Fibroblast of pulmonary artery (primary cell): ENCODE results near the gene MPL.
A peak's percentile ranks its signal among the peaks of the same experiment; 100 is the strongest.

Experiments
- DNase-seq: peaks from one replicate; pipeline ENCODE4 v3.0.0-alpha.2; 2010; ENCODE audit warnings: low read depth
- H3K4me3 ChIP-seq: replicated peaks from 2 replicates; pipeline ENCODE4 v1.5.1; 2011; ENCODE audit warnings: low read depth, mild to moderate bottlenecking, control low read depth, low read length, moderate library complexity
- CTCF ChIP-seq: IDR thresholded peaks from 2 replicates; pipeline ENCODE4 v1.5.1; 2011; ENCODE audit warnings: mild to moderate bottlenecking, control low read depth, low read length, inconsistent platforms; ENCODE audit errors: missing control alignments

MPL gene

GRCh38 chr1:43382027-43382779, 44.6 kb downstream of the MPL start:
- no peak for TF ChIP-seq CTCF
- H3K4me3 ChIP-seq, result no peak overlapping the region
- peak; percentile 53 for DNase-seq

- no peak overlapping the region for H3K4me3 ChIP-seq
- DNase-seq, result no peak
- no peak for TF ChIP-seq CTCF
Observed at GRCh38 chr1:43383449-43383848, 45.8 kb downstream of the MPL start.

GRCh38 chr1:43386676-43387075, 49.1 kb downstream of the MPL start:
- TF ChIP-seq CTCF, result no peak
- H3K4me3 ChIP-seq, result no peak overlapping the region
- DNase-seq, result no peak

- H3K4me3 ChIP-seq, result no peak overlapping the region
- TF ChIP-seq CTCF, result no peak
- DNase-seq, result no peak
Observed at GRCh38 chr1:43387976-43388599, 50.5 kb downstream of the MPL start.

- DNase-seq, result no peak
- peak overlapping the region; percentile 97 for H3K4me3 ChIP-seq
- TF ChIP-seq CTCF, result no peak
Observed at GRCh38 chr1:43388613-43389012, 51.0 kb downstream of the MPL start.

GRCh38 chr1:43389326-43390313, 52.0 kb downstream of the MPL start, which contains the start of the genes MED8 and SZT2:
TSS of gene MED8 (minus strand) at chr1:43389800. CDS start at chr1:43389764, 36 bp downstream.
TSS of gene SZT2 (plus strand) at chr1:43389899. CDS start at chr1:43389969, 70 bp downstream.
- H3K4me3 ChIP-seq, result peak within 1 kb of the TSS; percentile 97
- peak; percentile 95 for DNase-seq
- no peak for TF ChIP-seq CTCF
